GM18519 (cell line): ENCODE results near the gene DIP2B.

Experiments used
- ATAC-seq: cut with Tn5 transposase; IDR thresholded peaks from one replicate; pipeline ENCODE4 v1.9.1; 2021; ENCODE audit warnings: mild to moderate bottlenecking, moderate library complexity; ENCODE audit not compliant: unreplicated experiment, low FRiP score

Gene DIP2B

GRCh38 chr12:50610171-50610570 is 105.4 kb downstream of the DIP2B start:
- ATAC-seq: no peak

GRCh38 chr12:50611021-50611744 is 106.4 kb downstream of the DIP2B start:
- ATAC-seq: no peak

- no peak for ATAC-seq
Measured at GRCh38 chr12:50612882-50613281, 108.1 kb downstream of the DIP2B start.

- ATAC-seq: no peak
Measured at GRCh38 chr12:50613463-50613862, 108.7 kb downstream of the DIP2B start.

GRCh38 chr12:50614167-50614759 is 109.5 kb downstream of the DIP2B start:
- no peak for ATAC-seq

- no peak for ATAC-seq
Measured at GRCh38 chr12:50615145-50615906, 110.5 kb downstream of the DIP2B start.

- no peak for ATAC-seq
Measured at GRCh38 chr12:50615907-50616296, 111.1 kb downstream of the DIP2B start.

- ATAC-seq: no peak
Measured at GRCh38 chr12:50617657-50618056, 112.9 kb downstream of the DIP2B start.

- no peak for ATAC-seq
Measured at GRCh38 chr12:50618864-50619609, 114.3 kb downstream of the DIP2B start.

- ATAC-seq: no peak
Measured at GRCh38 chr12:50619610-50619958, 114.8 kb downstream of the DIP2B start.

- ATAC-seq: no peak
Measured at GRCh38 chr12:50620109-50620977, 115.6 kb downstream of the DIP2B start.

- no peak for ATAC-seq
Measured at GRCh38 chr12:50620978-50621360, 116.2 kb downstream of the DIP2B start.

- no peak for ATAC-seq
Measured at GRCh38 chr12:50621399-50622300, 116.9 kb downstream of the DIP2B start.

- ATAC-seq: no peak
Measured at GRCh38 chr12:50625029-50625925, 120.5 kb downstream of the DIP2B start.

- ATAC-seq: no peak
Measured at GRCh38 chr12:50626026-50626425, 121.2 kb downstream of the DIP2B start.

GRCh38 chr12:50627491-50627890 is 122.7 kb downstream of the DIP2B start:
- ATAC-seq: no peak

- ATAC-seq: no peak
Measured at GRCh38 chr12:50628394-50628793, 123.6 kb downstream of the DIP2B start.

GRCh38 chr12:50633955-50634354 is 129.2 kb downstream of the DIP2B start:
- ATAC-seq: no peak
